GM12892 (cell line): Measurements from ENCODE around the gene PLEKHA8.

ENCODE experiments used
- DNase-seq: peaks from one replicate; pipeline ENCODE4 v3.0.0; 2011; ENCODE audit not compliant: insufficient read length
- FAIRE-seq: peaks from 2 replicates; lab custom pipeline; 2011; peaks lifted over from hg19 to GRCh38; lab: Jason Lieb, UNC
- POLR2A ChIP-seq: IDR thresholded peaks from 2 replicates; pipeline ENCODE4 v1.6.1; 2011; ENCODE audit warnings: low read depth, low read length, control low read depth
- POLR2AphosphoS5 ChIP-seq: IDR thresholded peaks from 2 replicates; pipeline ENCODE4 v1.6.1; 2011; ENCODE audit warnings: low read depth, low read length, control low read depth
- TAF1 ChIP-seq: IDR thresholded peaks from 2 replicates; pipeline ENCODE4 v1.6.1; 2011; ENCODE audit warnings: low read depth, mild to moderate bottlenecking, control low read depth, low read length, borderline replicate concordance

Gene PLEKHA8

DNA sequence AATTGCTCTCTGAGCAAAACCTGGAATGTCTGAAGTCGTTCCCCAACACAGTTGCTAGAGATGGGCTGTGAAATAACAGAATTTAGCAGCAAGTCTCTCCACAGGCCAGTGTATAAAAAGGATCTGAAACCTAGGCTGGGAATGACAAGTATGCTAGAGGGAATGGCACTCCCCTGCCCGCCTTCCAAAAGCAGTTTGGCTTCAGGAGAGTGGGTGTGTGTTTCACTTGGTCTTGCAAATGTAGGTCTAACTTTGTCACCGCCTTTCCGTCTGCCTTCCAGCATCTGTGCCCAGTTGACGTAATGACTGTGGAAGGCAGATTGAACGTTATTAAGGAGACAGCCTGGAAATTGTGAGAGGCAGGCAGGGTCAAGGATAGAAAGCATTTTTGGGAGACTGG, 88.6 kb downstream of the PLEKHA8 start:
- DNase-seq = no peak
- no peak for TF ChIP-seq POLR2AphosphoS5
- TF ChIP-seq POLR2A = no peak
- no peak for TF ChIP-seq TAF1
- no peak for FAIRE-seq

GRCh38 chr7:30117896-30118295, 89.7 kb downstream of the PLEKHA8 start:
- TF ChIP-seq TAF1 (no peak), POLR2AphosphoS5 (no peak), POLR2A (no peak)
- no peak for DNase-seq
- FAIRE-seq = no peak

DNA sequence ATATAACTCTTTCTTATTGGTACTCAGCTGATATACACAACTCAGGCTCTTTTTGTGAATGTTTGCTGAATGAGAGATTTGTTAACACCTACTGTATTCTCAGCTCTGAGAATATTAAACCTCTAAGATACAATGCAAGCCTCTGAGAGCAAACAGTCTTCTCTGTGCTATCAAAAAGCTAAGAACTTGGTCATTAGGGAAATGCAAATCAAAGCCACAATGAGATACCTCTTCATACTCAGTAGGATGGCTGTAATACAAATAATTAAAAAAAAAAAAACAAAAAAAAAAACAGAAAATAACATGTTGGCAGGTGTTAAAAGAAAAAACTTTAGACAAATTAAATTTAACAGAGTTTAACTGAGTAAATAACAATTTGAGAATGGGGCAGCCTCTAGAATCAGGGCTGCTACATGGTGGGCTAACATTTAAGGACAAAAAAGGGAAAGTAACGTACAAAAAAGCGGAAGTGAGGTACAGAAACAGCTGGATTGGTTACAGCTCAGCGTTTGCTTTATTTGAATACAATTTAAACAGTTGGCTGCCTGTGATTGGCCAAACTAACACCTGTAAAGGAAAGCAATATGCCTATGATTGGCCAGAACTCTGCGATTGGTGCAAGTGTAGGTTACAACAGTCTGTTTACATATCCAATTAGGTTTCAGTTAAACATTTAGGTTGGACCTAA, 91.8 kb downstream of the PLEKHA8 start:
- TF ChIP-seq POLR2A = no peak
- TF ChIP-seq TAF1 = no peak
- TF ChIP-seq POLR2AphosphoS5 = no peak
- FAIRE-seq = no peak
- DNase-seq = no peak

DNA sequence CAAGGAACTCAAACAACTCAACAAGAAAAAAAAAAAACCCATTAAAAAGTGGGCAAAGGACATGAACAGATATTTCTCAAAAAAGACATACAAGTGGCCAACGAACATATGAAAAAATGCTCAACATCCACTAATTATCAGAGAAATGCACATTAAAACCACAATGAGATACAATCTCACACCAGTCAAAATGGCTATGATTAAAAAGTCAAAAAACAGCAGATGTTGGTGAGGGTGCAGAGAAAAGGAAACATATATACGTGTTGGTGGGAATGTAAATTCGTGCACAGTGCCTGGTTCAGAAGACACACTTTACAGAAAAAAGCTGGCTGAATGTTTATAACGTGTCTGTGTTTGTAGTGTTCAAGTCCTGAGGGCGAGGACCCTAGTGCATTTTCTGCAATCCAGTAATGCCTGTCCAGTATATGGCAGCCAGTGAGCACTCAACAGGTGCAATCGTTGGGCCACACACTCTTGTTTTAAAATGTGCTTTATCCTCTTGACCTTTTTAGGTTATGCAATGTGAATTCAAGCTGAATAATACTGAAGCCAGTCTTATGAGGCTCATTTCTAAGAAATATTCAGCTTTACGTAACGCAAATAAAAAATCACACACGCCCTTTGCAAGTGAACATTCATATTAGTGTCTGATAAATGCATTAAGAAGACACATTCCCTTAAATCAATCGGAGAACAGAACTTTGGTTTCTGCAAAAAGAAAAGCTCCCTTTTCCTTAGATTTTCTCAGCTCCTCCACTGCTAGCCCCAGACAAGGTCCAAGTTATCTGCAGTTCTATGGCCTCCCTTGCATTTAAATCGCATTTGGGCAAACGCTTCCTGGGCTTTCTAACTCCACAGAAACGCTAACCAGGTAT, 105.8 kb downstream of the PLEKHA8 start:
- no peak for FAIRE-seq
- DNase-seq = no peak
- TF ChIP-seq POLR2AphosphoS5 (no peak), POLR2A (no peak), TAF1 (no peak)

DNA sequence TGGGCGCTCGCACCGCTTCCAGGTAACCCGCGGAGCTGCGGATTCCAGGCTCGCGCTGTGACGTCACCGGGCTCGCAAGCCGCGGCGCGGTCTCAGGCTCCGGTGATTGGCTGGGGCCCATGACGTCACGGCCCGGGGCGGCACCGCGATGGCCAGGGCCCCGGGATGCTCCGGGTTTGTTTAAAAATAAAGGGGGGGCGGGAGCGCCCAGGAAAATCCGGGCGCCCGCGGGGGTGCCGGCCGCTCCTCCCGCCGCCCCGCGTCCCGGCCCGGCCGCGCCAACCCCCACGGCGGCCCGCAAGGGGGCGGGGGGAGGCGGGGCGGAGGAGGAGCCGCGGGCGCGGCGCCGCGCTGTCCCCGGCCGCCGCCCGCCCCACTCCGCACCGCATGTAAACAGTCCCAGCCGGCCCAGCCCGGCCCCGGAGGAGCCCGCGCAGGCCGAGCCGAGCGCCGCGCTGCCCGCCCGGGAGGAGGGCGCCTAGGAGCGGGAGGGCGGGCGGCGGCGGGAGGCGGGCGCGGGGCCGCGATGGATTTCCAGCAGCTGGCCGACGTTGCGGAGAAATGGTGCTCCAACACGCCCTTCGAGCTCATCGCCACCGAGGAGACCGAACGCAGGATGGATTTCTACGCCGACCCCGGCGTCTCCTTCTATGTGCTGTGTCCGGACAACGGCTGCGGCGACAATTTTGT, 106.5 kb downstream of the PLEKHA8 start, which contains the start of gene MTURN:
Gene MTURN, plus strand, starts transcription at position 376 of the 690 bp plus-strand sequence. Its CDS starts 151 bp downstream, at position 527.
- TF ChIP-seq POLR2AphosphoS5 (no peak), POLR2A (no peak), TAF1 (no peak)
- FAIRE-seq = peak; percentile 63

GRCh38 chr7:30135301-30136116, 107.3 kb downstream of the PLEKHA8 start:
- peak; percentile 51 for DNase-seq
- FAIRE-seq = peak; percentile 72
- no peak for TF ChIP-seq TAF1

More for the DNA sequence above, 106.5 kb downstream of the PLEKHA8 start, which contains the start of gene MTURN:
- peak; percentile 91 for DNase-seq

DNA sequence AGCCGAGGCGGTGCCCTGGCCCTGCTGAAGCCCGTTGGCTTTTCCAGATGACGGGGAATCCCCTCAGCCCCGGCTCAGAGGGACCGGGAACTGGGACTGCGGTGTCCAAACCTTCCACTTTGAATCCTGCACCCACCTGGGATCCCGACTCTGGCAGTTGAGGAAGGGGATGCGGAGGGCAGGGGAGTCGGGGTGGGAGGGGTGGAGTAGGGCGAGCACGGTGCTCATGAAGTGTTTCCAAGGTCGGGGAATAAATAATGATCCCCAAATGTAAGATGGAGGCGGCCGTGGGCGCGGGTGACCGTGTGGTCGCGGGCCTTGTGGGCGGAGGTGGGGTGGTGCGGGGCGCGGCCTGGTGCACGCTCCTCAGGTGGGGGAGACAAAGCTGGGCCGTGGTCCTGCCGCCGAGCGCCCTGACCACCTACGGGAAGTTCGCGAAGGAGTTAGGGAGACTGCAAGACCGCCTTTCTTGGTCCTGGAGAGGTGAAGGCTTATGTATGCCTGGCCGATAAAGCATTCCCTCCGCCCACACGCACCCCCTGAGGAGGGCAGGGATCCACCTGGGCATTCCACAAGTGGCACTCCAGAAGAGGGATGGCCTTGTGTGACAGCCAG, 108.0 kb downstream of the PLEKHA8 start:
- no peak for FAIRE-seq
- DNase-seq = no peak
- TF ChIP-seq TAF1 (no peak), POLR2A (no peak), POLR2AphosphoS5 (no peak)

DNA sequence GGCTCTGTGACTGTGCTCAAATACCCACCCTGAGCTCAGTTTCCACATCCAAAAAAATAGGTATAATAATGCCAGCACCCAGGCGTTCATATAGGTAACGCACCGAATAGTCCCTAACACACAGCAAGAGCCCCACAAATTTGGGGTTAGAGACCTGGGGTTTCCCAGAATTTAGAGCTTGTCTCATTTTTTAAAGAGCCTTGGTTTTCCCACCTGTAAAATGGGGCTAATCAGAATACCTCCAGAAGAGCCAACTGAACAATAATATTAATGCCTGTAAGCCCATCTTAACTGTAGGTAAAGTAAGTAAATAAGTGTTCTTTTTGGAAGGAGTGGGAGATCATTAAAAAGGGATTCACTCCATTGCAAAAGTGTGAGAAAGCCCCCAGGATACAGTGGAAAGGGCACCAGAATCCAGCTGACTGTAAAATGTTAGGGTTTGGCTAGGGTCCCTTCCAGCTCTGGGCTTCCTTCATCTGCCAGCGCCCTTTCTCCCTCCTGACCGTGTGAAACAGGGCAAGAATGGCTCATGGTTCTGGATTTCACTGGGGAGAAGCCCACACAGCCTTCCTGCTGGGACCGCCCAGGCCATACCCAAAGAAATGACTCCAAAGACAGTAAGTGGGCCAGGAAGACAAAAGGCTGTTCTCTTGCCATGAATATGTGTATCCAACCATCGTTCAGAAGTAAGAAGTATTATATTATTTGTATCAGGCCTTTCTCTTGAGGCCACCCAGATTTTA, 108.7 kb downstream of the PLEKHA8 start:
- FAIRE-seq = no peak

DNA sequence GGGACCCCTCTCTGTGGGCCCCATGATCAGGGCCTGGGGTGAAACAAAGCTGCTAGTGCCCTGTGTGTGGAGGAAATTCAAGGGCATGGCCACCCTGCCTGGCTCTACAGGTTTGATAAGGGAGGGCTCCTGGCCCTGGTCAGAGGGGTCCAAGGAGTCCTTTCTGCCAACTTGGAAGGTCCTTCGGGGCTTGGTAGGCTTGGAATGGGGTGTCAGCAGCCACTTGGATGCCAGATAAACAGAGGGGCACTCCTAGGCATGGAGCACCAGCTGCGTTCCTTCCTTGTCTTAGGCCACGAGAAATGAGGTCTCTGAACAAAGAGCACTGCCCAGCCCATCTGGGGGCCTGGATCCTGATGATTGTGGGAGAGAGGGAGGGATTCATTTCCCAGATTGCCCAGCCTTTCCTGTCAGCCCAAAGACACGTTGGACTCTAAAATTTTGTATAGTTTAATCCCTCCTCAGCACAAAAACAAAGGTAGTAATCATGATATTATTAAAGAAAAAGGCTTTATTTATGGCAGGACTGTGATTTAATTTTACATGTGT, 111.7 kb downstream of the PLEKHA8 start:
- TF ChIP-seq TAF1 (no peak), POLR2A (no peak), POLR2AphosphoS5 (no peak)
- no peak for DNase-seq
- no peak for FAIRE-seq

More for the DNA sequence above, 108.7 kb downstream of the PLEKHA8 start:
- DNase-seq = no peak
- TF ChIP-seq TAF1 (no peak), POLR2A (no peak), POLR2AphosphoS5 (no peak)
